ENCODE data around the gene VSTM2A.
"Not testable (repeated sequence)": the region's sequence is repeated elsewhere in the genome, so short reads cannot be mapped to it uniquely, and the experiment has no call there.

The VSTM2A gene, protein sequence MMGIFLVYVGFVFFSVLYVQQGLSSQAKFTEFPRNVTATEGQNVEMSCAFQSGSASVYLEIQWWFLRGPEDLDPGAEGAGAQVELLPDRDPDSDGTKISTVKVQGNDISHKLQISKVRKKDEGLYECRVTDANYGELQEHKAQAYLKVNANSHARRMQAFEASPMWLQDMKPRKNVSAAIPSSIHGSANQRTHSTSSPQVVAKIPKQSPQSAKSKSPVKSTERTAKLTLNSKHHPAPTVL

GRCh38 chr7:54541669-54542625, at the start of gene VSTM2A:
Gene VSTM2A (plus strand): TSS chr7:54542375. CDS start chr7:54542731, 356 bp downstream.
- DNase-seq, result no peak

- DNase-seq, result not testable (repeated sequence)
Measured at GRCh38 chr7:54504531-54504930, 37.6 kb upstream of the VSTM2A start.

DNA sequence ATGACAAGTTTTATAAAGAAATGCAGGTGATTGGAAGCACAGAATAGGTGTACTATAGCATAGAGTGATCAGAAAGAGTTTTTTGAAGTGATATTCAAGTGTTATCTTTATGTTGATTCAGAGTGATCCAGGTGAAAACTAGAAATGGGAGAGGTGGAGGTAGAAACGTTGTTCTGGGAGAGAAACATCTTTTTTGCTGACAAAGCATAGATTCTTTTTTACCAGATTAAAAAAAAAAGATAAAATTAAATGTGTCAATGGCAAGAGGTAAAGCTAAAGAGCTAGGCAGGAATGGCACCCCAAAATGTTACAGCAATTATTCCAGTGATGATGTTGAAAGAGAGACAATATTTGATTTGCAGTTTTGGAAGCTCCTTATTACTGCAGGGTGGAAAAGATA, 12.6 kb upstream of the VSTM2A start:
- DNase-seq, result no peak

GRCh38 chr7:54538122-54538521, 4.1 kb upstream of the VSTM2A start:
- no peak for DNase-seq

- DNase-seq, result no peak
Measured at GRCh38 chr7:54543051-54543488, 895 bp downstream of the VSTM2A start.

DNA sequence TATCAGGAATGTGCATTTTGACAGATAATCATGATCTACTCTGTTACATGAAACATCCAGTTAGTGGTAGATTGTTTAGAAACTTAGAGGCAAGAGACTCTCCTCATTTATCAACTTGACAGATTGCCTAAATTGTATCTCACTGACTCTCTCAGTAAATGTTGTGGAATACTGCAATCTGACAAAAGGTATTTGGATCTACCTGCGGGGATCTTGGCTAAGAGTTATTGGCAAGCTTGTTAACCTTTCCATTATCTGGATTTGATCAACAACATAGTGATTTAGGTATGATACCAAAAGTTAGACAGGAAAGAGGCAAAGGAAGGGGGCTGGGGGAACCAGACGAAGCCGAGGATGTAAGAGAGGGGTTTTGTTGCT, 2.0 kb downstream of the VSTM2A start:
- DNase-seq, result no peak

DNA sequence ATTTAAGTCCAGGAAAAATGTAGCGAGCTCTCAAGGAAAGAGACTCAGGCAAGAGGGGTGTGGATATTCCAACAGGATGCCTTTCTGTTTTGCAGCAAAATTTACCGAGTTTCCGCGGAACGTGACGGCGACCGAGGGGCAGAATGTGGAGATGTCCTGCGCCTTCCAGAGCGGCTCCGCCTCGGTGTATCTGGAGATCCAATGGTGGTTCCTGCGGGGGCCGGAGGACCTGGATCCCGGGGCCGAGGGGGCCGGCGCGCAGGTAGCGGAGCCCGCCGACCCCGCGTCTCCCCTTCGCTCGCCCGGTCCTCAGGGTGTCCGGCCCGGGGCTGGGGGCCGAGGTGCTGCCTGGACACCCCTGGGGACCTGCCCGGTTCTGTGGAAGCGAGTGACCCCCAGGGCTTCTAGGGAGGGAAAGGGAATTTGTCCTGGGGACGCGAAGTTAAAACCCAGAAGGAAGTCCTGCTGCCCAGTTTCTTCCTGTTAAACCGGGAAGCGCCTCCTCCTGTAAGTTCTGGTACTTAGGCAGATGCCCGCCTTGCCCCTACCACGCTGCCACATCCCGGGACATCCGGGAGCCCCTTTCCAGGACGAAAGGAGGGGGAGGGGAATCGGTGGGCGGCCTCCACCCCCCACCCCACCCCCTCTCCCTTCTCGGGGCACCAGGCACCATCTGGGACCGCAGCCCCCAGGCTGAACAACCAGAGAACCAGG, 2.5 kb downstream of the VSTM2A start:
- DNase-seq, result no peak

DNA sequence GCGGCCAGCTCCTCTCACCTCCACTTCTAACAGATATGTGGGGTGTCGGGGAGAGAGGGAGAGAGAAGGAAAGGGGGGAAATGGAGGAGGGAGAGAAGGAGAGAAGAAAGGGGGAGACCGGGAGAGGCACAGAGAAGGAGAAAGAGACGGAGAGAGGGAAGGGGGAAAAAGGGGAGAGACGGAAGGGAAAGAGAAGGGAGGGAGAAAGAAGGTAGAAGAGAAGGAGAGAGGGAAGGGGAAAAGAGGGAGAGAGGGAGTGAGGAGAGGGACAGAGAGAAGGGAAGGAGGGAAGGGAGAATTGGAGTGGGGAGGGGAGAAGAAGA, 3.0 kb downstream of the VSTM2A start:
- DNase-seq, result no peak

- no peak for DNase-seq
Measured at GRCh38 chr7:54546081-54546985, 4.2 kb downstream of the VSTM2A start.

DNA sequence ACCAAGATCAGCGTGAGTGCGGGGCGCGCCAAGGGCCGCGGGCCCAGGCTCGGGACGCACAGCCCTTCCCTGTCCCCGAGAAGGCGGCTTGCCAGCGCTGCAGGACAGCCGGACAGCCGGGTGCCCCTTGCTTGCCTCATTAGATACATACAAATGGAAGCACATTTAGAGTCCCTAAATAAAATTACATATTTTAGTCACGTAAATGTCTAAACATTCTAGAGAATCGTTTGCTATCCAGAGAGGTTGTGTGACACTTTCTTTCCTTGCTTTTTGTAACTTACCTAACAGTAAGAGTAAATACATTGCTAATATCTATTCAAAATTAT, 4.8 kb downstream of the VSTM2A start:
- no peak for DNase-seq

GRCh38 chr7:54550471-54550870, 8.3 kb downstream of the VSTM2A start:
- DNase-seq, result no peak

- DNase-seq, result no peak
Measured at GRCh38 chr7:54556121-54556520, 13.9 kb downstream of the VSTM2A start.

- no peak for DNase-seq
Measured at GRCh38 chr7:54559401-54559800, 17.2 kb downstream of the VSTM2A start.

DNA sequence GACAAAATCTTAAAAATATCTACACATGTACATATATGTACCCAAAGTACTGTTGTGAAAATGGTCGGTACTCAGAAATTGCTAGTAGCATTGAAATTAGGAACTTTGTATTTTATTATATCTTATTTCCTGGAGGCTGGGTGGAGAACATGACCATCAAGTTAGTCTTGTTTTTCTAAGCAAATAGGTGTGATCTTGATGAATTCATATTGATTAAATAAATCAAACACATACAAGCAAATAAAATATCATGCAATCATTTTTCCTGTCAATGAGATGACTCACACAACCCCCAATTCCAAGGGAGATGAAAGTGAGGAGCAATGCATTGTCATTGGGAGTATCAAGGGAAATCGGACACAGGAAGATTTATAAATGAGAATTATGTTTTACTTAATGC, 18.0 kb downstream of the VSTM2A start:
- DNase-seq, result no peak

- DNase-seq, result no peak
Measured at GRCh38 chr7:54560723-54561122, 18.5 kb downstream of the VSTM2A start.

DNA sequence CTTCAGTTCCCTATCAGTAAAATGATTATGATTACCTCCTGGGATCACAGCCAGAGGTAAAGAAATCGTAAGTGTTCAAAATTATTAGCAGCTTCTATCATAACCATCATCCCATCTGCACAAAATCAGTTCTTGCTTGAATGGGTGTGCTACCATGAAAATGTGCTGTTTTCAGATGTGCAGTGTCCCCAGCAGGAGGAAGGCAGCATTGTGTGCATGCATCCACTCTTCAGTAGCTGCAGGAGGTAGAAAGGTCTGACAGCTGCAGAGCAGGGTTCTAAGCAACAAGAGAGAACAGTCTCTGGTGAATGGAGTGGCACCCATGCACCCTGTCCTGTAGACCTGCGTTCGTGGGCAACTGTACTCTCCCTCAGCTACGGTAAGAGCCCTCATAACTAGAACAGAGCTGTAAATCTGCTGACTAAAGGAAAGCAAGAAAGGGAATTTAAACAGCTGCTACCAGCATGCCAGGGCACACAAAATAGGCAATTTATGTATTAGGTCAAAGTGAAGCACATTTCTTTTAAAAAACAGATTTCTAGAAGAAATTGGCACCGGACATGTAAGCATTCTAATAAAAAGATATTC, 21.2 kb downstream of the VSTM2A start:
- no peak for DNase-seq

- no peak for DNase-seq
Measured at GRCh38 chr7:54565432-54565831, 23.3 kb downstream of the VSTM2A start.

GRCh38 chr7:54581511-54581910, 39.3 kb downstream of the VSTM2A start:
- DNase-seq, result no peak

DNA sequence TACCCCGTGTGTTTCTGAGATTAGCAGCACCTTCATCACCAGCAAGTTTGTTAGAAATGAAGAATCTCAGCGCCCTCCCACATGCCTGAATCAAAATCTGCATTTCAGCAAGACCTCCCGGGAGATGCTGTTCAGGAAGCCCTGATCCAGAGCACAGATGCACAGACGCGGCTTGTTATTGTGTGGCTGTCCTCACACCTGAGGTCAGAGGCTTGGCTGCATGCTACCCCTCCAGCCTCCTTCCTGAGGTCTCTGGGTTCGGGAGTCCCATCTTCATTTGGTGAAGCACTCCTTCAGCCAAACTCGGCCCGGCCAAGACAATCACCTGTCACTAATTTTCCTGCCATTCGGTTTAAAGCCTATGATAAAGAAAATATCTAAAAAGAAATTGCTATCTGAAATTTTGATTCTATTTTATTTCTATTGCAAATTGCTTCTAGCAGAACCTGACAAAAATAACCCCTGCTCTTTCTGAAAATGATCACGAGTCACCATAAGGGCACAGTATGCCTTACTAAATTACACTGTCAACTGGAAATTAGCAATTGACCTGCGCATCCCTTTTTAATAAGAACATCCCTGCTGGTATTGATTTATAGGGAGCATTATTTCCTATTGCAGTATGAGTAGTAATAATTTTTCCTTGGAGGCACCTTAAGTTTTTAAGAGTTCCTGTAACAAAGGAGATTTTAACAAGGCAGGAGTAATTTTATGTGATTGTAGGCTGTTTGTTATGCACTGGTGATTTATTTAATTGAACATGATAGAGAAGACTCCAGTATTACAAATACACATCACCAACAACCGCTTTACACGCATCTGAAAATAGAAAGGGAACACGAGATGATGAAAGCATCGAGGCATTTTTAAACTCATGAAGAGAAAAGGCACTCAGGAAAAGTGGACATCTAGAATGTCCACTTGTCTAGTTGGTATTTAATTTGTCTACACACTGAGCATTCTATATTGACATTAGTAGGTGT, 49.5 kb downstream of the VSTM2A start:
- no peak for DNase-seq

- DNase-seq, result no peak
Measured at GRCh38 chr7:54596747-54597146, 54.6 kb downstream of the VSTM2A start.

DNA sequence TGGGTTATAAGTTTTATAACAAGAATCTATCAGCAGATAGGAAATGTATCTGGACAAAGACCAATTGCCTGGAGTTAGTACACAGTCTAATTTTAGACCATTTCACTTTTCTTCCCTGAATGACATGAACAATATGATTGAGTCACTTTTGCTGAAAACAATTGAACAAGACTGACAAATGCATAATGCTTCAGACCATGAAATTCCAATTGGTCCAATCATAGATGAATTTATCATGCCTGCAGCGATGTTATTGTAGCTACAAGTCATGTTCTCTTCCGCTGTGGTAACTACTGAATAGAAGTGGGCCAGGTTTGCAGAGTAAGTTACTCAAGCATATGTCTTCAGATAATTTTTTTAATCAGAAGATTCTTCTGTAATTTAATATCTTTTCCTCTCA, 73.4 kb downstream of the VSTM2A start:
- no peak for DNase-seq
